ENCODE results near the gene EFCAB11.

DNA sequence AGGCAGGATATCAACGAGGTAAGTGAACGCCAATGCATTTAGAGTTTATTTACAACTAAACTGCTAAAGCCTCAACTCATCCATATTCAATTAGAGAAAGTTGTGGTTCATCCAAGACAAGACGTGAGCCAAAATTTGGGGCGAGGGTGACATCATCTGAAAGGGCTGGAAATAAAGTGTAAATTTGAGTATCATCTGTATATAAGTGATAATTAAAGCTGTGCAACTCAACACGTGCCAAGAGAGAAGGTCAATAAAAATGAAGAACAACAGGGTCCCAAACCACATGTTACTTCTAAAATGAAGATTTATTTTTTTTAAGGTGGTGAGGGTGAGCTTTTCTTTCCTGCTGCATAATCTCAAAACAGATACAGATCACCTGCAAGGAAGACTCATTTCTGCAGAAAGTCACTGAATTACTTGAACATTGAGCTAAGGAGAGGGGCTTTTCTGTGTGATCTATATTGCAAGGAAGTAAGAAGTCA, 203.6 kb downstream of the EFCAB11 start:
- no peak for TF ChIP-seq POLR2A (IDR thresholded peaks at IDR 0.05)
- TF ChIP-seq, protein P1, sequence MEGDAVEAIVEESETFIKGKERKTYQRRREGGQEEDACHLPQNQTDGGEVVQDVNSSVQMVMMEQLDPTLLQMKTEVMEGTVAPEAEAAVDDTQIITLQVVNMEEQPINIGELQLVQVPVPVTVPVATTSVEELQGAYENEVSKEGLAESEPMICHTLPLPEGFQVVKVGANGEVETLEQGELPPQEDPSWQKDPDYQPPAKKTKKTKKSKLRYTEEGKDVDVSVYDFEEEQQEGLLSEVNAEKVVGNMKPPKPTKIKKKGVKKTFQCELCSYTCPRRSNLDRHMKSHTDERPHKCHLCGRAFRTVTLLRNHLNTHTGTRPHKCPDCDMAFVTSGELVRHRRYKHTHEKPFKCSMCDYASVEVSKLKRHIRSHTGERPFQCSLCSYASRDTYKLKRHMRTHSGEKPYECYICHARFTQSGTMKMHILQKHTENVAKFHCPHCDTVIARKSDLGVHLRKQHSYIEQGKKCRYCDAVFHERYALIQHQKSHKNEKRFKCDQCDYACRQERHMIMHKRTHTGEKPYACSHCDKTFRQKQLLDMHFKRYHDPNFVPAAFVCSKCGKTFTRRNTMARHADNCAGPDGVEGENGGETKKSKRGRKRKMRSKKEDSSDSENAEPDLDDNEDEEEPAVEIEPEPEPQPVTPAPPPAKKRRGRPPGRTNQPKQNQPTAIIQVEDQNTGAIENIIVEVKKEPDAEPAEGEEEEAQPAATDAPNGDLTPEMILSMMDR (IDR thresholded peaks at IDR 0.05), result no peak
